HG03175 (cell line): ENCODE results near the gene TMEM11.

Source experiments
- ATAC-seq: cut with Tn5 transposase; IDR thresholded peaks from one replicate; pipeline ENCODE4 v1.9.1; 2021; ENCODE audit warnings: mild to moderate bottlenecking, moderate library complexity; ENCODE audit not compliant: unreplicated experiment

TMEM11 gene, protein sequence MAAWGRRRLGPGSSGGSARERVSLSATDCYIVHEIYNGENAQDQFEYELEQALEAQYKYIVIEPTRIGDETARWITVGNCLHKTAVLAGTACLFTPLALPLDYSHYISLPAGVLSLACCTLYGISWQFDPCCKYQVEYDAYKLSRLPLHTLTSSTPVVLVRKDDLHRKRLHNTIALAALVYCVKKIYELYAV

DNA sequence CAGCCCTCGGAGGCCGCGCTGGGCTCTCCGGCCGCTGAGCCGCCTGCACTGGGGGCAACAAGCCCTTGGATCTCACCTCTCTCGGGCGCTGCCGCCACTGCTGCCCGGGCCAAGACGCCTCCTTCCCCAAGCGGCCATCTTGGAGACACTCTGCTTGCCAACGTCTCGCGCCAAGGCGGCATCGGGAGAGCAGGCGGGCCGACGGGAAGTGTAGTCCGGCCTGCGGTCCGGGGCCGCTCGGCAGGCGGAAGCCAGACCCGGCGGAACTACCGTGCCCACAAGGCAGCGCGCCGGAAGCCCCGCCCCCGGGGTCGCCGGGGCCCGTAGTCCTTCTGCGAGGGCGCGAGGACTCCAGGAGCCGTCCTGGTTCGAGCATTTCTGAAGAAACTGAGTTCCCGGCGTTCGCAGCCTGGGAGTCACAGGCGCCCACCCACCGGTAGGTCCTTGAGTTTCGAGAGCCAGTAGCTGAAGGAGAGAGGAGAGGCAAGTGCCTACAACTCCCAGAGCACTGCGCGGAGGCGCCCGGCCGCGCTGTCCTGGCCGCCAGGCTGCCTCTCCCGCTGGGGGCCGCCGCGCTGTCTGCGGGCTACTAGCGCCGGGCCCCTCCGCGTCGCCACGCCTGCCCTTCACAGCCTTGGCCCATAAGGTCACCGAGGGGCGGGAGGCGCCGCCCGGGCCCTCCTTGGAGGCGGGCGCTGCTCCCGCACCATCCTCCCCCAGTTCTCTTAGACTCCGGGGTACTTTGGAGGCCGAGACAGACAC is at the start of gene TMEM11:
Gene TMEM11 (minus strand): TSS at position 147 of the 762 bp plus-strand sequence. CDS start 9 bp downstream, at position 138.
- peak; percentile 88 for ATAC-seq

DNA sequence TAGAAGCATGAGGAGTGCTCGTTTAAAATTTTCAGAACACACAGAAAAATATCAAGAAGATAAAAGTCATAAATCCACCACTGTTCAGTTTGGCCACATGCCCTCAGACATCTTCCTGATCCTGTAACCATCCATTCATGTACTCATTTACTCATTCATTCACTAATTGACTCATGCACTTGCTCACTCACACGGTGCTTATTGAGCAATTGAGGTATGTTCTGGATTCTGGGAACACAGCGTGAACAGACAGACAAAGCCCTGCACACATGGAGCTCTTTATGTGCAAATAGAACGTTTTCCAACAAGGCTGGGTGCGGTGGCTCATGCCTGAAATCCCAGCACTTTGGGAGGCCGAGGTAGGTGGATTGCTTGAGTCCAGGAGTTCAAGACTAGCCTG is 49.4 kb upstream of the TMEM11 start:
- ATAC-seq, result no peak

DNA sequence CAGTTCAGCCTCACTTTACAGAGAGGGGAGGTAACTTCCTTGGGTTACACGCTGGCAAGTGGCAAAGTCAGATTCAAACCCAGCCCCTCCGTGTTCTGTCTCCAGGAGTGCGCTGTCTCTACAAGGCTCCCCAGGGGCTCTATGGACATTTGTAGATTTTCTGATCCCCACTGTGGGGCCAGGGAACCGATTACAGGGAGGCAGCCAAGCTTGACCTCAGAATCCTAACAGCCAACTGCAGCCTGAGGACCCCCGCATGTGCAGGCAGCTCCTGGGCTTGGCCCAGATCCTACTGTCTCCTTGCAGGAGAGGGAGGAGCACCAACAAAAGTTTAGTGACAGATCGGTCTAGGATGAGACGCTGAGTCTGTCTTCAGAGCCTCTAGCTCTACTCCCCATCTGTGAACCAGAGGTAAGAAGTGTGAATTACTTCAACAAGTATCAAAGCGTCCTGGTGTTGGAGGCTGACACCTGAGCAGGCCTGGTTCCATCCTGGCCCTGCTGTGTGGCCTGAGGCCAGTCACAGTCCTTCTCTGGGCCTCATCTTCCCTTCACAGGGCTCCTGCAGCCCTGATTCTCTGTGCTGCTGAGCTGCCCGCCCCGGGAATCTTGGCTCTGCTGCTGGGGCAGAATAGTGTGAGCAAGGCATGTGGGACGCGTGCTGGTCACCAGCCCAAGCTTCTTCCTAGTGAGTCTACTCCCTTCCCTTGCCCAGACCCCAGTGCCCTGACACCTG is 48.5 kb upstream of the TMEM11 start:
- no peak for ATAC-seq

DNA sequence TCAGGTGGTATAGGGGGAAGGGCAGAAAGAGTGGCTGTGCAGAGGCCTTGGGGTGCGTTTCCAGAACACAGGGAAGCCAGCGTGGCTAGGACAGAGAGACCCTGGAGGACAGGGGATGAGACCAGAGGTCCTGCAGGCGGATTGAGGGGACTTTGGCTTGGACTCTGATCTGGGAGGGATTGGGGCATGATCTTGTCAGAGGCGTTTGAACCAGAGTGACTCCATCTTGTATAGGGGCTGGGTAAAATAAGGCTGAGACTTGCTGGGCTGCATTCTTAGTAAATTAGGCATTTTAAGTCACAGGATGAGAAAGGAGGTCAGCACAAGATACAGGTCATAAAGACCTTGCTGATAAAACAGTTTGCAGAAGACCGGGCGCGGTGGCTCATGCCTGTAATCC is 44.6 kb upstream of the TMEM11 start:
- no peak for ATAC-seq

DNA sequence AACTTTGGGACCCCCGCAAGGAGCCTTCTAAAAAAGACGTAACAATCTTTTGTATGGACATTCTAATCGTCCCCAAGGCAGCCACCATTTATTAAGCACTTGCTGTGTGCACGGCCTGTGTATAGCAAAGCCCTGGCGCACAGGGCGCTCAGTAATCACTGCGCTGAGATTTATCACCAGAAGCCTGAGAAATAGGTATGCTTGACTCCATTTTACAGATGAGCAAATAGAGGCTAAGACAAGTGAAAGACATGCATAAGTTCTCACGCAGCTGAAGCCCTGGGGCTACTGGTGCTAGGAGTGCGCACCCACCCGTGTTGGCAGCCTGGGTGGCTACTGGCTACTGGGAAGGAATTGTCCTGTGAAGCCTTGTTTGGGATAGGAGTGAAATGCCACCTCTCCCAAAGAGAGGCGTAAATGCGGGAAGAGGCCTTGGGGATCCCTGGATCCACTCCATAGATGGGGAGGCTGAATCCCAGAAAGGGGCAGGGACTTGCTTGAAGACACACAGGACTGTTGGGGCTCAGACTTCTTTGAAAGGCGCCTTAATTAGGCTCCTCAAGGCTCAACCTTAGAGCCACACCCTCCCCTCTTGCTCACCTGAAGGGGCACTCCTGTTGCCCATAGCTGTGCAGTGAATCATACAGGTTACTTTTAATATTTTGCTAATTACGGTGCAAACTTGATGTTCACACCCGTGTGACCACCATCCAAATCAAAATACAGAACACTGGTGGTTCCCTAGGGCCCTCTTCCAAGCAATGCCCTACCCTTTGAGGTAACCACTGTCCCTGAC is 39.9 kb upstream of the TMEM11 start:
- peak; percentile 6 for ATAC-seq

DNA sequence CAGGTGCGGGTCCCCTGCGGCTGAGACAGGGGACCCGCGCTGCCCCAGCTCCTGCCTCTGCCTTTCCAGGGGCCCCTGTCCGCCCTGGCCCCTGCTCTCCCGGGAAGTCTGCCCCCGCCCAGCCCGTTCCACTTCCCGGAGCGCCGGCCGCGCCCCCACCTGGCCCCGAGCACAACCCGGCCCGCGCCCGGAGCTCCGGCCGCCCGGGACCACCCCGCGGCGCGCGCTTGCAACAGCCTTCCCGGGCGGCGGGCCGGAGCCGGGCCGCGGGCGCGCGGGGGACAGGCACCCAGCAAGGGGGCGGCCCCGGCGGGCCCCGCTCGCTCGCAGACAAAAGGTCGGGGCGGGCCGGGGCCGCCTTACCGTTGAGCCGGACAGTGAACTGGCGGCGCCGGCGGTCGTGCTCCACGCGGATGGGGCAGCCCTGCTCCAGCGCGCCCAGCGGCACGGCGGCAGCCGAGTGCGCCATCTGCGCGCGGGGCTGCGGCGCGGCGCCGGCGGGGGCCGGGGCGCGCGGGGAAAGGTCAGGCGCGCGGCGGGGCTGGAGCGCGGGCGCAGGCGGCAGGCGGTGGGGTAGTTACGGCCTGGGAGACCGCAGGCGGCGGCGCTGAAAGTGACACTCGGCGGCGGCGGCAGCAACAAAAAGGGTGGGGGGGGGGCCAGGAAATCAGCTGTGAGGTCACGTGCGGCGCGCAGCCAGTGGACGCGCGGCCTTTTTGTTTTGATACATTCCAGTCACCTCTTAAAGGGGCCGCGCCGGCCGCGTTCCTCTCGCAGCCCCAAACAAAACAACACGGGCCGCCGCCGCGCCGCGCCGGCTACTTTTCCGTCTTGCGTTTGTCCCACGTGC is 39.1 kb upstream of the TMEM11 start, which contains the start of gene NATD1:
Gene NATD1 (minus strand): TSS at position 615 of the 850 bp plus-strand sequence. CDS start 146 bp downstream, at position 469.
- ATAC-seq, result peak; percentile 84

DNA sequence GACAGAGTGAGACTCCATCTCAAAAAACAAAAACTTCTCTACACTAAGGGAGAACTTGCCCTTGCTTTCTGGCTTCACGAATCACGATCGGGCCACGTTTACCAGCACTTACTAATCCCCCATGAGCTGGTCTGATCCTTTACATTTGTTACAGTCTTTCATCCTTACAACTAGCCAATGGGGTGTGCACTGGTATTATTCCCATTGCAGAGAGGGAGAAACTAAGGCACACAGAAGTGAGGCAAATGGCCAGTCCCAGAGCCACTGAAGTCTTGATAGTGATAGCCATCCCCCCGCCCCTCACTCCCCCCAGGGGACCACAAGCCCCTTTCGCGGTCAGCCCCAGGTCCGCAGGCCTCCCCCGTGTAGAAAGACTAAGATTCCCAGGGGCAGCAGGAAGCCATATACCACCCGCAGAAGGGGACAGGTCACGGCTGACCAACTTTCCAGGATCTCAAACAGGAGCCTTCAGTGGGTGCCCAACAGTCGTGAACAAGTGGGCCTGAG is 38.4 kb upstream of the TMEM11 start:
- no peak for ATAC-seq

DNA sequence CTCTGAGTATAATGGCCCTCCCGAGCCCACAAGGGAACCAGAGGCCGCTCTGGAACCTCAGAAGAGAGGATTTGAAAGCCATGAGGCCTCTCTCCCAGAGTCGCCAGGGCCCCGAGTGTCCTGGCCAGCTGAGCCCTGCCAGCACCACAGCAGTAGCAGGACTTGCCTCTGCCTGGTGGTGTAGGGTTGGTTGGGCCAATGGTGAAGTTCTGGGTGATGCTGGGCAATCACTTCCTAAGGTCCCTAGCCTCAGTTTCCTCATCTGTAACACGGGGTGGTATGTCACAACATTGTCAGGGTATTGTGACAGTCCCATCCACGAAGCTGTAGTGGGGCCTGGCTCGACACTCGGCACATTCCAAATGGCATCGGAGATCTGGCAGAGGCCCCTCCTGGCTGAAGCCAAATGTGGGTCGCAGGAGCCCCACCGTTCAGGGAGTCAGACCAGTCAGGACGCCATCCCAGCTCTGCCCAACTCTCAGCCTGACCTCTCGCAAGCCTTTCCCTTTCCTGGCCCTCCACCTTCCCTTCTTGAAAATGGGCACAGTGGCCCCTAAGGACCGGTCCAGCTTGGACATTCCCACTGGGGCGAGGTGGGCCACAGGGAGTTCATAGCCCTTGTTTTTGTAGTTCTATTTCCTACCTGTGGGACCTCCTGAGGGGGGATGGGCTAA is 37.5 kb upstream of the TMEM11 start:
- no peak for ATAC-seq

DNA sequence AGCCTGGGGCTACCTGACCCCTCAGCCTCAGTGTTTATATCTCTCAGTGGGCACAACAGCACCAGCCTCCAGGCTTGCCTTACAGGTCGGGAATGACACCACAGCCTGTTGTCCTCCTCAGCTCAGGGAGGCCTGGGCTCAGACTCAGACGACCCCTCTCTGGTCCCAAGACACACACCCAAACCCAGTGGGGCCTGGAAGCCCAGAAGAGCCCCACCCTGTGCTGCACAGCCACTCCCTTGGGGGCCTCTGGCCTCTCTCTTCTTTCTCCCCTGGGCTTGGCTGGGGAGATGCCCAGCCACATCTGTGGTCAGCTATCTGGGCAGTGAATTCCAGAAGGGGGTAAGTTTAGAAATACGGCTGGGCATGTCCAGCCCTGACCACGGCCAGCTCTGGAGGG is 36.9 kb upstream of the TMEM11 start:
- ATAC-seq, result no peak

DNA sequence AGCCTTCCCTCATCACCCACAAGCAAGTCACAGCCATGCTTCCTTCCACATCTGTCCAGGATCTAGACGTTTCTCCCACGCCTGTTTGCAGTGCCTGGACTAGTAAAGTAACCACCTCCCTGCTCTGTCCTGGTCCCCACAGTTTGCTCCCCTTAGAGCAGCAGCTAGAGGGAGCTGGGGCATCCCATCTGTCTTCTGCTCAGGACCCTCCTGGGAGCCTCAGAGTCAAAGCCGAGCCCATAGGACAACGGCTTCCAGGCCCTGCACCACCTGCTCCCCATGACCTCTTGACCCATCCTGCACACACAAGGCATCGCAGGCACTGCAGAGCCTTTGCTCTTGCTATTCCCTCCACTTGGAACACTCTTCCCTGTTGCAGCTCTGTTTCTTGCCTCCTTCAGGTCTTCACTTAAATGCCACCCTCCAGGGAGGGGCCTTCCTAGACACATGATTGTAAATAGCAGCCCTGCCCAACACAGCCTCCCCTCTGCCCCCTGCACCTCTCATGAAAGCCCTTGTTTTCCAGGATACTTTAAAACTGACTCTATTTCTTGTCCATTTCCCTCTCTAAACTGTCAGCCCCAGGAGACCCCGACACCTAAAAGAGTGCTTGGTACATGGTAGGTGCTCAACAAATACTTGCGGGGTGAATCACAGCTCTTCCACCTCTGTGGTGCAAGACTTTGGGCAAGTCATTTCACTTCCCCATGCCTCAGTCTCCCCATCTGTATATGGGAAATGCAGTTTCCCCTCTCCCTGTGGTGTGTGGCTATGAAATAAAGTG is 36.2 kb upstream of the TMEM11 start:
- no peak for ATAC-seq

DNA sequence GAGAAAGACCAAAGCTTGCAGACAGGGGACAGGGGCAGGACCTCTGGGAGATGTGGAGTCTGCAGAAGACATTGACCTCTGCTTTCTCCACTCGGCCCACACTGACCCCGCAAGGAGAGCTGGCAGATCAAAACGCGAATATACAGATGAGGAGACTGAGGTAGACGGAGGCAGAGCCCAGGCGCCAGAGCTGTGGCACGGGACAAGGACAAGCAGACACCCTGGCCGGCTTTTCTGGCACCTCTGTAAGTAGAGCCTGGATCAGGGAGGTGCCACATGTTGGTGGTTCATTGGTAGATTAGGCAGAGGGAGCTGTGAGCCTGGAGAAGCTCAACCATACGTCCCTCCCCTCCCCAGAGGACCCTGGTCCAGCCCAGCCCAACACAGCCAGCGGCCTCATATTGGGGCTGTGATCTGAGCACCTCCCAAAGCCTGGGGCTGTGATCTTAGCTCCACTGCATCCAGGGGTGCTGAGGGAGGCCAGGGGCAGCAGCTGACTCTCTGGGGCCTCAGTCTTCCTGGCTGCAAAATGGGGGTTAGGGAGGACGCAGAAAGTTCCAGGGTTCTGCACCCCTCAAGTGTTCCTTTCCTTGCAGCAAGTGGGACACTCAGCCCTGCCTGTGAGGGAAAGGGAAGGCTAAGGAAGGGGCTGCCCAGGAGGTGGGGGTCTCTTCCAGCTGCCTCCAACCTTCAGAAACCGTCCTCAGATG is 35.3 kb upstream of the TMEM11 start:
- no peak for ATAC-seq

DNA sequence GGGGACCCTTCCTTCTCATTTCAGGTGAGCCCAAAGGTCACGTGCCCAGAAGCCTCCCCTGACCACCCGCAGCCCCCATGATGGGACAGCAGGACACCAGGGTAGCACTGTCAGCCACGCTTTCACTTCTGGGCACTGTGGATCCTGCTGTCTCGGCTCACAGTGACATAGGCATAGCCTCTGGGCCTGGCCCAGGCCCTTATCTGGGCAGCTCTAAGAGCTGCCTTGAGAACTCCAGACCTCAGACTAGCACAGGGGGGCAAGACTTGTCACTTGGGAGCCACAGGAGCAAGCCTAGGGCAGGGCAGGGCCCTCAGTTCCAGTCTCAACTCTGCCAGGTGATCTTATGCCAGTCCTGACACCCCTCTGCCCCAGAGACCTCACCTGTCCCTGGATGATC is 34.5 kb upstream of the TMEM11 start:
- no peak for ATAC-seq

DNA sequence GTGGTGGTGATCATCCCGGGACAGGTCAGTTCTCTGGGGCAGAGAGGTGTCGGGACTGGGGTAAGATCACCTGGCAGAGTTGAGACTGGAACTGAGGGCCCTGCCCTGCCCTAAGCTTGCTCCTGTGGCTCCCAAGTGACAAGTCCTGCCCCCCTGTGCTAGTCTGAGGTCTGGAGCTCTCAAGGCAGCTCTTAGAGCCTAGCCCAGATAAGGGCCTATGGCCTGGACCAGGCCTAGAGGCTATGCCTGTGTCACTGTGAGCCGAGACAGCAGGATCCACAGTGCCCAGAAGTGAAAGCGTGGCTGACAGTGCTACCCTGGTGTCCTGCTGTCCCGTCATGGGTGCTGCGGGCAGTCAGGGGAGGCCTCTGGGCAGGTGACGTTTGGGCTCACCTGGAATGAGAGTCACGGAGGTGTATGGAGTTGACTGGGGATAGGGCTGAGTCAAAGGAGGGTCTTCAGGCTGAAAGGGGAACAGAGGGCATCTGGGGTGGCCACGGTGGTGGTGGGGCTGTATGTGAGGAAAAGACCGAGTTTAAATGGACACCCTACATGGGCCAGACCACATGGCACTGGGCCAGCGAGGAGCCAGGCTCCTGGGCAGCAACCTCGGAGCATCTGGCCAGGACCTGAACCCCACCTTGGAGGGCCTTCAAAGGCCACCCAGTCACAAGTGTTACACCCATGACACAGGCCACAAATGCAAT is 33.7 kb upstream of the TMEM11 start:
- no peak for ATAC-seq

DNA sequence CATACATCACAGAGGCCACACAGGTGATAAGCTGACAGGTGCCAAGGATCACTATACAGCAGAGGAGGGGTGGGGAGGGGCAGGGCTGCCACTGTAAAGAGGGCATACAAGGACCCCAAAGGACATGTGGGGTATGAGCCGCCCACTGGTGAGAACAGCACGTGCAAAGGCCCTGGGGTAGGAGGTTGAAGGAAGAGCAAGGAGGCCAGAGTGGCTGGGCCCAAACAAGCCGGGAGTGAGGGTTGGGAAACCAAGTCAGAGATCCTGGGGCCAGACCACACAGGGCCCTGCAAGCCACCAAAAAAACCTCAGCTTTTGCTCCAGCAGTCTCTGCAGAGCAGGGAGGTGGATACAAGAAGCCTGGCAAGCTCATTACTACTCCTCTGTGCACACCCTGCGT is 32.7 kb upstream of the TMEM11 start:
- ATAC-seq, result no peak

DNA sequence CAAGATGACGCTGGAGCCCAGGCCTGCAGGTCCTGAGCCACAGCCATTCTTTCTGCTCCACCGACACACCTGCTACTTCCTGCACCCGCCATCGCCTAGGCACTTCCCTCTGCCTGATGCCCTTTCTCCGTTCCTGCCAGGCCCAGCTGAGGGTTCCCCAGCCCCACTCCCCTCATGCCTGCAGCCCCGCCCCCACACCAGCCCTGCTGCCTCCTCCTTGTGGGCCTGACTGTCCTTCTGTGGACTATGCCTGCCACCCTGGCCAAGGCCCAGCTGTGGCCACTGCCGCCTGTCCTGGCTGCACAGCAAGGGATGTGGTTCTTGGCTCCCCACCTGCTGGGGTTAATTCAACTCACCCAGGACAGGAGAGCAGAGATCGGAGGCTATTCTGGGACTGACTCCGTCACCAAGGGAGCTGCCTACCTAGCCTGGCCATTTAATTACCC is 31.7 kb upstream of the TMEM11 start:
- ATAC-seq, result no peak

DNA sequence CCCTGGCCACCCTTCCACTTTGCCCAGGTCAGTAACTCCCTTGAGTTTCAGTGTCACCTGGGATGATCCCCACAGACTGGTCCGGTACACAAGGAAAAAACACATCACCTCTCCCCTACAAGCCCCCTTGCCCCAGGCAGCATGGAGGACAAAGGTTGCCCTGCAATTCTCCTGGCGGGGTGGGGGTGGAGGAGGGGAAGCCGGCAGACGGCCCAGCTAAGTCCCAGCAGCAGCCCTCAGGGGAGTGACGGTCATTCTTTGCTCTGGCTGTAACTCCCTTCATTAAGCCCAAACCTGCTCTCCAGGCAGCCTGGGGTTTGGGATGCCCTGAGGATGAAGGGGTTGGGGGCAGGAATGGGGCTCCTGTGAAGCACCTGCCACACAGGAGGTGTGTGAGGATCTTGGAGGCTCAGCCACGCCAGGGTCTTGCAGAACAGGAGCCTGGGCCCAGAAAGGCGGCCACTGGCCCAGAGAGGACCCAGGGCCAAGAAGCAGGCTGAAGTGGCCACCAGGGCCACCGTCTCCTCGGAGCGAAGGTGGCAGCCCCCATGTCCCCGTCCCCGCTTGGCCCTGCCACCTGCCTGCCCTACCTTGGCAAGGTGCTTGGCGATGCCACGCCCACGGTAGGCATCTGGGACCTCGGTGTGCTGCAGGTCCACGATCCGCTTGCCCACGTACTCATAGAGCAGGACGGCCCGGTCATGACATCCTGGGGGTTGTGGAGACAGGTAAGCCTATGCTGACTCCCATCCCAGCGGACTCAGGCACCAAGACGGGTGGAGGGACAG is 29.7 kb upstream of the TMEM11 start:
- no peak for ATAC-seq
